Frontal cortex (tissue), 4 donors: ENCODE measurements around the gene PDAP1. TPM values are rescaled to one million over a fixed set of nuclear protein-coding genes. Genes with fewer than 3 reads are reported as not detected.
A peak's percentile ranks its signal among the peaks of the same experiment; 100 is the strongest.
"Not testable (repeated sequence)": the region's sequence is repeated elsewhere in the genome, so short reads cannot be mapped to it uniquely, and the experiment has no call there.

Experiments used
- DNase-seq, 2 donors: peaks; one replicate each; pipeline ENCODE4 v3.0.0; 2012; ENCODE audit warnings: low spot score in 2 of 2
- FAIRE-seq: peaks from 2 replicates; lab custom pipeline; 2012; peaks lifted over from hg19 to GRCh38; lab: Jason Lieb, UNC
- total RNA-seq: library from RNA; depleted of rRNA; stranded (reverse); fragments of >200 nt; gene quantifications from one replicate; pipeline ENCODE4 v1.2.3, GENCODE V29; 2014
- donor health status: control.
- donor health status: control.
- donor health status: control.

Gene PDAP1
- total RNA-seq, 1 donor from 2014 or later = 15.1 TPM

GRCh38 chr7:99397297-99397983 lies 11.0 kb downstream of the PDAP1 start:
- FAIRE-seq = no peak
- no peak for DNase-seq

- FAIRE-seq (no peak), DNase-seq (no peak)
Observed at GRCh38 chr7:99396418-99397296, 11.7 kb downstream of the PDAP1 start.

- DNase-seq = no peak
Observed at GRCh38 chr7:99395616-99396327, 12.6 kb downstream of the PDAP1 start.

GRCh38 chr7:99394188-99394502 lies 14.3 kb downstream of the PDAP1 start:
- FAIRE-seq (no peak), DNase-seq (no peak)

More at GRCh38 chr7:99395616-99396327, 12.6 kb downstream of the PDAP1 start:
- FAIRE-seq = no peak

- DNase-seq (peak in 1 of 2 donors; percentile 59), FAIRE-seq (no peak)
Observed at GRCh38 chr7:99393355-99394187, 14.8 kb downstream of the PDAP1 start.

GRCh38 chr7:99392659-99393354 lies 15.6 kb downstream of the PDAP1 start:
- FAIRE-seq (no peak), DNase-seq (peak; percentile 51 to 72)

- FAIRE-seq = no peak
- no peak for DNase-seq
Observed at GRCh38 chr7:99392046-99392445, 16.4 kb downstream of the PDAP1 start.

GRCh38 chr7:99390941-99391602 lies 17.3 kb downstream of the PDAP1 start:
- FAIRE-seq = no peak
- DNase-seq = no peak

GRCh38 chr7:99389772-99390171 lies 18.6 kb downstream of the PDAP1 start:
- no peak for FAIRE-seq
- no peak for DNase-seq

- FAIRE-seq = no peak
- DNase-seq = no peak
Observed at GRCh38 chr7:99387912-99388311, 20.5 kb downstream of the PDAP1 start.

GRCh38 chr7:99387239-99387635 lies 21.2 kb downstream of the PDAP1 start:
- FAIRE-seq, DNase-seq: not testable (repeated sequence)

GRCh38 chr7:99386584-99387238 lies 21.7 kb downstream of the PDAP1 start:
- FAIRE-seq (no peak), DNase-seq (no peak)

- FAIRE-seq (no peak), DNase-seq (no peak)
Observed at GRCh38 chr7:99385564-99385963, 22.8 kb downstream of the PDAP1 start.

- DNase-seq = no peak
- no peak for FAIRE-seq
Observed at GRCh38 chr7:99384523-99384922, 23.9 kb downstream of the PDAP1 start.

GRCh38 chr7:99383791-99384370 lies 24.5 kb downstream of the PDAP1 start:
- DNase-seq = no peak
- no peak for FAIRE-seq

- no peak for DNase-seq
- no peak for FAIRE-seq
Observed at GRCh38 chr7:99383203-99383602, 25.2 kb downstream of the PDAP1 start.

GRCh38 chr7:99381664-99382075 lies 26.7 kb downstream of the PDAP1 start:
- FAIRE-seq = no peak

More at GRCh38 chr7:99381664-99382075, 26.7 kb downstream of the PDAP1 start:
- DNase-seq = no peak
